ENCODE measurements around the gene CD8B2. TPM values are rescaled to one million over a fixed set of nuclear protein-coding genes. Genes with fewer than 3 reads are reported as not detected.
"Not testable (repeated sequence)": the region's sequence is repeated elsewhere in the genome, so short reads cannot be mapped to it uniquely, and the experiment has no call there.

The CD8B2 gene
- total RNA-seq, 4 donors from 2014 or later: not detected

DNA sequence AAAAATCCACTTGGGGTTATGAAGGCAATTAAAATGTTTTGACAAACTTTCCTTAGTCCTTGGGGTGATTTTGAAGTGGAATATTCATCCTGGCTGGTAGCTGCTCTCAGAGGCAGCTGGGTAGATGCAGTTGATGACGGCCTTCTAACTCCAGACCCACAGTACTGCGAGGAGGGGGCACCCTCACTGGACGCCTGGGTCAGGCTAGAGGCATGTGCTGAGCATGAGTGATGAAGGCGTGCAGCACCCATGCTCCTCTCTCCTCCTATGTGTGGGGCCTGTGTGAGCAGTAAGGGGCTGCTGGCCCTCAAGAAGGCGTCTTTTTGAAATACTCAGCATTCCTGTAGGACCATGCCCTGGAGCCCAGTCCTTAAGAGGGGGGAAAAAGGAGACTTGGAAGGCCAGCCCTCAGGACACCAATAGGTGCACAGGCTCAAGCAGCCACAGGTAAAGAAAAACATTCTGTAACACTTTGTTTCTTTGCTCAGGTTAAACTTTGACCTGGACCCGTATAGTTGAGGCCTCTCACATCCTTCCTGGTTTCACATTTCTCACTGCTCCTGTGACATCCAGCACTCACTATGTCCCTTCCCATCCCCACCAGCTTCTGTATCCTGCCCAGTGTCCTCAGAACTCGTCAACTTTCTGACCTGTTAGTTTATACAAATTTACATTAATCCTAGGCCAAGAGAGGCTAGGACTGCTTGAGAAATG, 64.4 kb downstream of the CD8B2 start:
- TF ChIP-seq POLR2A (IDR thresholded peaks at IDR 0.05) (no peak), EP300 (IDR thresholded peaks at IDR 0.05) (no peak)
- TF ChIP-seq, protein P1, sequence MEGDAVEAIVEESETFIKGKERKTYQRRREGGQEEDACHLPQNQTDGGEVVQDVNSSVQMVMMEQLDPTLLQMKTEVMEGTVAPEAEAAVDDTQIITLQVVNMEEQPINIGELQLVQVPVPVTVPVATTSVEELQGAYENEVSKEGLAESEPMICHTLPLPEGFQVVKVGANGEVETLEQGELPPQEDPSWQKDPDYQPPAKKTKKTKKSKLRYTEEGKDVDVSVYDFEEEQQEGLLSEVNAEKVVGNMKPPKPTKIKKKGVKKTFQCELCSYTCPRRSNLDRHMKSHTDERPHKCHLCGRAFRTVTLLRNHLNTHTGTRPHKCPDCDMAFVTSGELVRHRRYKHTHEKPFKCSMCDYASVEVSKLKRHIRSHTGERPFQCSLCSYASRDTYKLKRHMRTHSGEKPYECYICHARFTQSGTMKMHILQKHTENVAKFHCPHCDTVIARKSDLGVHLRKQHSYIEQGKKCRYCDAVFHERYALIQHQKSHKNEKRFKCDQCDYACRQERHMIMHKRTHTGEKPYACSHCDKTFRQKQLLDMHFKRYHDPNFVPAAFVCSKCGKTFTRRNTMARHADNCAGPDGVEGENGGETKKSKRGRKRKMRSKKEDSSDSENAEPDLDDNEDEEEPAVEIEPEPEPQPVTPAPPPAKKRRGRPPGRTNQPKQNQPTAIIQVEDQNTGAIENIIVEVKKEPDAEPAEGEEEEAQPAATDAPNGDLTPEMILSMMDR (IDR thresholded peaks at IDR 0.05): no peak
- Histone ChIP-seq H3K27me3 (no peaks in the 10 kb centered on the region), H3K4me1 (no peaks in the 10 kb centered on the region), H3K27ac (no peak overlapping the region), H3K36me3 (no peaks in the 10 kb centered on the region), H3K9me3 (no peaks in the 10 kb centered on the region), H3K4me3 (no peak overlapping the region)
- 53 to 57% methylated on average over 7 of the region's 7 CpGs for WGBS, 2 donors
- DNase-seq (ENCODE audit: low spot score in 2 of 2): no peak

DNA sequence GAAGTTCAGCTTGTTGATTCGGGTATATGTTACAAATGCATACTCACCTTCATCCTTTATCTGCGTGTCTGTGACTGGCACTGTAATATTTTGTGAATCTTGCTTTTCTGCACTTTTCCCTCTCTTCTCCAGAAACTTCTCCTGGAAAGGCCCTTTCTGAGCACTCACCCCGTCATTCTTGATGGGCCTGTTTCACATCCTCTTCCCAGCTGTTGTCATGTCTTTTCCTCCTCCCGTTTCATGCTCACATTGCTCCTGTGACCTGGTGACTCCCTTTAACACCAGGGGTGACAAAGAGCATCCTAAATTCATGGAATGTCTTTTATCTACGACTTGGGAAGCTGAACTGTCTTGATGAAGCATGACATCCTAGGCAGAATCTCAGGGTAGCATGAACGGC, 65.8 kb downstream of the CD8B2 start:
- Histone ChIP-seq H3K27me3 (no peaks in the 10 kb centered on the region), H3K4me3 (no peak overlapping the region), H3K36me3 (no peaks in the 10 kb centered on the region), H3K9me3 (no peaks in the 10 kb centered on the region), H3K4me1 (no peaks in the 10 kb centered on the region), H3K27ac (no peak overlapping the region)
- DNase-seq (ENCODE audit: low spot score in 2 of 2): no peak
- 59 to 62% methylated on average over 6 of the region's 6 CpGs for WGBS, 2 donors
- TF ChIP-seq EP300 (IDR thresholded peaks at IDR 0.05) (no peak), POLR2A (IDR thresholded peaks at IDR 0.05) (no peak)
- TF ChIP-seq, protein P1 (IDR thresholded peaks at IDR 0.05): no peak

DNA sequence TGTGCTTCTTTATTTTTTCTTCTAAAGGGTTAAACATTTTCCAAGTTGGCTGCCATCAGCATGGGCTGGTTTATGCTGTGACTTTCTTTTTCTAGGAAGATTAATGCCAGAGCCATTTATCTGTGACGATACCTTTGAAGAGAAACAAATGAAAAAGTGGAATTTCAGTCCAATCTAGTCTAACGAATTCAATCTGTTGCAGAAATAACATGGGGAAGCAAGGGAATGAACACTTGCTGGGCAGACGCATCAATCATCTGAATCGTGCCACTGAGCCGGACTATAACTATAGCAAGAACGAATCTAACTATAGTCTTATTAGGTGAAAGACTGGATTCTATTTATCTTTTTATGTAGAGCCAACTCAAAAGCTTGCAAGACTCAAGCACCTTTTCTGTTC, 66.2 kb downstream of the CD8B2 start:
- TF ChIP-seq POLR2A (IDR thresholded peaks at IDR 0.05) (no peak), EP300 (IDR thresholded peaks at IDR 0.05) (no peak)
- TF ChIP-seq, protein P1 (IDR thresholded peaks at IDR 0.05): no peak
- H3K4me1 ChIP-seq: no peaks in the 10 kb centered on the region
- no peaks in the 10 kb centered on the region for H3K27me3 ChIP-seq
- DNase-seq (ENCODE audit: low spot score in 2 of 2): no peak
- H3K4me3 ChIP-seq: no peak overlapping the region
- H3K9me3 ChIP-seq: no peaks in the 10 kb centered on the region
- H3K27ac ChIP-seq: no peak overlapping the region
- 53 to 58% methylated on average over 6 of the region's 6 CpGs for WGBS, 2 donors
- no peaks in the 10 kb centered on the region for H3K36me3 ChIP-seq

DNA sequence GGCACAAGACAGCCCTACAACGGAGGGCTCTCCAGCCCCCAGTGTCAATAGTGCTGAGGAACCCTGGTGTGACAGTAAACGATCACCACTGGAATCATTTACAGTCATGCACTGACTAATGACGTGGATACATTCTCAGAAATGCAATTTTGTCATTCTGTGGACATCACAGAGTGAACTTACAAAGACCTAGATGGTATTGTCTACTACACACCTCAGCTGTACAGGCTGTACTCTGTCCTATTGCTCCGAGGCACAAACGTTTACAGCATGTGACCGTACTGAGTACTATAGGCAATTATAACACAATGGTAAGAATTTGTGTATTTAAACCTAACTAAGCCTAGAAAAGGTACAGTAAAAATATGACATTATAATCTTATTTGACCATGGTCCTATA, 67.2 kb downstream of the CD8B2 start:
- Histone ChIP-seq H3K4me3 (no peak overlapping the region), H3K36me3 (no peaks in the 10 kb centered on the region), H3K27me3 (no peaks in the 10 kb centered on the region), H3K27ac (no peak overlapping the region), H3K9me3 (no peaks in the 10 kb centered on the region), H3K4me1 (no peaks in the 10 kb centered on the region)
- WGBS, 2 donors: 82 to 84% methylated on average over 6 of the region's 6 CpGs
- no peak for TF ChIP-seq EP300 (IDR thresholded peaks at IDR 0.05)
- TF ChIP-seq, protein P1 (IDR thresholded peaks at IDR 0.05): no peak
- TF ChIP-seq POLR2A (IDR thresholded peaks at IDR 0.05): no peak
- DNase-seq (ENCODE audit: low spot score in 2 of 2): no peak

DNA sequence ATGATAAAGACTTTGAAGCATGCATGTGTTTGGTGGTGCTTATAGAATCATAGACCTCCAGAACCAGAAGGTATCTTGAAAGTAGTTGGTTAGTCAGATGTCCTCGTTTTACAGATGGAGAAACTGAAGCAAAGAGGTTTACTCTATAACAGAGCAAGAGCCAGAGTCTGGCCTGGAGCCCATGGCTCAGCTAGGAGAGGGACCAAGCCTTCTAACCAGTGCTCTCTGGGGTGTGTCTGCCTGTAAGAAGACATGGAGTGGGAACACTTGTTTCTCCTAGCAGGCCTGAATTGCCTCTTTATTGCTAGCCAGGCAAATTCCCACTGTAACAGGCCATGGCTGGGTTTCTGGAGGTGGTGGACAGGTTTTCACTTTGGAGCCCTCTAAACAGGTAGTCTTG, 67.9 kb downstream of the CD8B2 start:
- Histone ChIP-seq H3K27ac (no peak overlapping the region), H3K9me3 (no peaks in the 10 kb centered on the region), H3K36me3 (no peaks in the 10 kb centered on the region), H3K4me1 (no peaks in the 10 kb centered on the region), H3K27me3 (no peaks in the 10 kb centered on the region), H3K4me3 (no peak overlapping the region)
- DNase-seq (ENCODE audit: low spot score in 2 of 2): no peak
- TF ChIP-seq POLR2A (IDR thresholded peaks at IDR 0.05) (no peak), EP300 (IDR thresholded peaks at IDR 0.05) (no peak)
- TF ChIP-seq, protein P1 (IDR thresholded peaks at IDR 0.05): no peak
- 0% methylated on average over 1 of the region's 1 CpG for WGBS, 2 donors

DNA sequence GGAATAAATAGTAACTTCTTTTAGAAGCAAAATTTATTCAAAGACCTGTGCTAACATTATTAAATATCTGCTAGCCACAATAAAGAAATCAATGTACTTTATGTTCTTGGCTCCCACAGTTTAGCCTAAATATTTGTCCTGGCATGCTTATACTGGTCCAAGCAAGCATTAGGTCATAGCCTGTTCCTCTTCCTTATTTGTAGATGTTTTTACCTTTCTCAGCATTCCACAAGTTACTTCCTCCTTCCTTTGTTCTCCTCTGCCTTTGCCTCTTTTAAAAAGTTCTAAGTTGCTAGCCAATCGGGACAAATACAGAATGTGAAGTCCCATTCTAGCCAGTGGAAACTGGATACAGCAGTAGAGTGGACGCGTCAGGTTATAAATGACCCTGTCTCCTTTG, 72.6 kb downstream of the CD8B2 start:
- H3K4me1 ChIP-seq: peaks cover 0 to 11% (median 0%) of the 10 kb centered on the region in 4 donors

More for the DNA sequence above, 72.6 kb downstream of the CD8B2 start:
- H3K27ac ChIP-seq; DNase-seq (ENCODE audit: low spot score in 2 of 2); H3K36me3 ChIP-seq; H3K9me3 ChIP-seq; H3K4me3 ChIP-seq; H3K27me3 ChIP-seq: not testable (repeated sequence)
- WGBS, 2 donors: 90 to 93% methylated on average over 3 of the region's 3 CpGs

Measured in tibial nerve (tissue), 4 donors.